Left renal pelvis (tissue), 4 donors: Measurements from ENCODE around the gene TLR2. TPM values are rescaled to one million over a fixed set of nuclear protein-coding genes. Genes with fewer than 3 reads are reported as not detected.
A peak's percentile ranks its signal among the peaks of the same experiment; 100 is the strongest.

Experiments used
- DNase-seq, 4 donors: peaks; one replicate each; pipeline ENCODE4 v3.0.0-alpha.2; 2013; ENCODE audit warnings: low read depth in 4 of 4, low spot score in 3 of 4
- polyA plus RNA-seq, 4 donors: library from polyadenylated mRNA; unstranded; fragments of 120-200 nt; gene quantifications; one replicate each; pipeline ENCODE4 v1.2.1, GENCODE V29; 2013; ENCODE audit not compliant: insufficient read length in 4 of 4

Gene TLR2, protein sequence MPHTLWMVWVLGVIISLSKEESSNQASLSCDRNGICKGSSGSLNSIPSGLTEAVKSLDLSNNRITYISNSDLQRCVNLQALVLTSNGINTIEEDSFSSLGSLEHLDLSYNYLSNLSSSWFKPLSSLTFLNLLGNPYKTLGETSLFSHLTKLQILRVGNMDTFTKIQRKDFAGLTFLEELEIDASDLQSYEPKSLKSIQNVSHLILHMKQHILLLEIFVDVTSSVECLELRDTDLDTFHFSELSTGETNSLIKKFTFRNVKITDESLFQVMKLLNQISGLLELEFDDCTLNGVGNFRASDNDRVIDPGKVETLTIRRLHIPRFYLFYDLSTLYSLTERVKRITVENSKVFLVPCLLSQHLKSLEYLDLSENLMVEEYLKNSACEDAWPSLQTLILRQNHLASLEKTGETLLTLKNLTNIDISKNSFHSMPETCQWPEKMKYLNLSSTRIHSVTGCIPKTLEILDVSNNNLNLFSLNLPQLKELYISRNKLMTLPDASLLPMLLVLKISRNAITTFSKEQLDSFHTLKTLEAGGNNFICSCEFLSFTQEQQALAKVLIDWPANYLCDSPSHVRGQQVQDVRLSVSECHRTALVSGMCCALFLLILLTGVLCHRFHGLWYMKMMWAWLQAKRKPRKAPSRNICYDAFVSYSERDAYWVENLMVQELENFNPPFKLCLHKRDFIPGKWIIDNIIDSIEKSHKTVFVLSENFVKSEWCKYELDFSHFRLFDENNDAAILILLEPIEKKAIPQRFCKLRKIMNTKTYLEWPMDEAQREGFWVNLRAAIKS
- polyA plus RNA-seq = 1 to 10 TPM; 5.5 to 7.9 (median 6.5) TPM

DNA sequence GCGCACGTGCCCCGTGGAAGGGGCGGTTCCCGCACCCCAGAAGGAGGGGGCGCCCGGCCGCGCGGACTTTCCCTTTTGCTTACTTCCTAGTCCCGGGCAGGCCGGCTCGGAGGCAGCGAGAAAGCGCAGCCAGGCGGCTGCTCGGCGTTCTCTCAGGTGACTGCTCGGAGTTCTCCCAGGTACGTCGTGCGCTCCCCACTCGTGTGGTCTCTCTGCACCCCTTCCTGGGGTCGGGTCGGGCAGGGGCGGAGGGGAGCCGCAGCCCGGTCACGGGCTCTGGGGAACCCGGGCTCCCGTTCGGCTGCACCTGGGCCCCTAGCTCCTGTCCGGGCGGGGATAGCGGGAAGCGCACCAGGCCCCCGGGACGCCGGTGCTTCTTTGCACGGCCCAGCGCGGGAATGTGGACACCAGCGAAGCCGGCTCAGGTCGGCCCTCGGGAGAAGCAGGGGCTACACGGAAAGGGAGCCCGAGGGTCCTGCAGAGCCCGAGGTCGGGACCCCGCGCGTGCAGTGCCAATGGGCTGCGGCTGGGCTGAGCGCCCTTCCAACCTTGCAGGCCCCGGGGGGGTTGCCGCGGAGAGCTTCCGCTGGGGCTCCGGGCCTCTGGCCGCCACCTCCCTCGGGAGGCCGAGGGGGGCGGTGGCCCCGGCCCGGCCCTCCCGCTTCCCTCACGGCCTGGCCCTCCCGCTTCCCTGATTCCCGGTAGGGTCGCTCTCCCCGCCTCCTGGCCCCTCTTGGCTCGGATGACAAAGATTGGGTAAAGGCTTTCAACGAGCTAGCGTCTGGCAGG lies at the start of gene TLR2:
TSS of gene TLR2 (plus strand) at position 99 of the 789 bp plus-strand sequence. CDS start 18,628 bp downstream, outside the sequence.
- DNase-seq = peak in 1 of 4 donors; percentile 29

DNA sequence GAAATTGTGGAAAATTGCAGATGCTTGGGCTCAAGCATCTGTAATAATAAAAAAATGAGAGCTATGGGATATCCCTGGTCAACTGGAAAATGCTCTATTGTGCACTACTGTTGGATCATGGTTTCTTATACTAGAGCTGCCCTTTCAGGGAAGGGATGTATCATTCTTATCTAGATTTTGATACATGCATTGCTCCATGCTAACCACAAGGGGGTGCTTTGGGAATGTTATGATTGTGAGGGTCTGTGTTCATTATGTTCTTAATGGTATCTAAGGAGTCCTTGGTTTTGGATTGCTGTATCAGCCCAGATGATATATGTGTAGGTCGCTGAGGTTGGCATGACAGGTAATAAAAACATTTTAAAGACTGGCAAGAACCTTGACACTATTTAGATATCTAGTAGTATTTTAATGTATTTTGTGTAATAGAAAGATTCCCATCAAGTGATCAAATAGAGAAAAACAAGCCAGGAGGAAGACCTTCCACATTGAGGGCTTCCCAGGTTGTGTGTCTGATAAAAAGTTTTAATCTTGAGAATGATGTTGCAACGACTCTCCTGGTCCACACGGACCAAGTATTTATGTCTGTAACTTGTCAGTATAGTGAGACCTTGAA lies 49.2 kb upstream of the TLR2 start:
- DNase-seq = no peak

DNA sequence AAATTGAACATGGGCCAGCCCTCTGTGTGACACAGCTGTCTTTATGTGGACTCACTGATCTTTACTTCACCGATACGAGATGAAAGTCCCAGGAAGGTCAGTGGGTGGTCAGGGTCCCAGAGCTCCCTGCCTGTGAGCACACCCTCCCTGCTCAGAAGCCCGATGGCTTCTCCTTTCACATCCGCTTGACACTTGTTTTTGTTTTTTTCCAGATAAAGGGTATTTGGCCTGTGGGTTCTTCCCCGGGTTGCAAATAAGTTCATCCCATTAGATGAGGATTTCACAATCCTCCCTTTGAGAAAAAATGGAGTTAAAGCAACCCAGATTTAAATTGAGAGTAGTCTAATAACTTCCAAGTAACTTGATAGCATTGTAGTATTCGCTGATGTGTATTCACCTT lies 48.2 kb upstream of the TLR2 start:
- no peak for DNase-seq

DNA sequence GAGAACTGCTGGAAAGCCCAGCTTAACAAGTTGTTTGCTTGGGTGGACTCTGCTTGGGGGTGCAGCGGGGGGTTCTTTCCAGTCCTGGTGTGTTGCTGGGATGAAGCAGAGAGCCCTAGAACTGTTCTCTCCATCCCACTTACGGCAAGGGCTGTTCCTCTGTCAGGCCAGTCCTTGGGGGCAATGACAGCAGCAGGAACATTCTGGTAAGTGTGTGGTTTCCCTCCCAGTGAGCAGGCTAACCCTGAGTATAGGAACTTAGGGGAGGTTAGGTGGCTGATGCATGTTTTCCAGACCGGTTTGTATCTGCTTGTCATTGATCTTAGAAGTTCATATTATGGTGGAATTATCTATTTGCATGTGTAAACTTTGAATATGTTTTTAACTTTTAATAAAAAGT lies 46.9 kb upstream of the TLR2 start:
- no peak for DNase-seq

DNA sequence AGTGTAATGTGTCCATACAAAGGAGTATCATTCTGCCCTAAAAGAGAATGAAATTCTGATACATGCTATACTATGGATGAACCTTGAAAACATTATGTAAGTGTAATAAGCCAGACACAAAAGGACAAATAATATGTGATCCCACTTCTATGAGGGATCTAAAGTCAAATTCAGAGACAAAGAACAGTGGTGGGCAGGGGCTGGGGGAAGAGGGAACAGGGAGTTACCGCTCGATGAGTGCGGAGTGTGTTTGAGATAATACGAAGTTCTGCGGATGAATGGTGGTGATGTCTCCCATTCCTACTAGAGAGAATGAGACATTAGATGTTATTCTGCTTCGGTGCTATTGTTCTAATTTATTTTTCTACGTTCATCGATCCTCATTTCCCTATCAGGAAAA lies 46.1 kb upstream of the TLR2 start:
- no peak for DNase-seq

DNA sequence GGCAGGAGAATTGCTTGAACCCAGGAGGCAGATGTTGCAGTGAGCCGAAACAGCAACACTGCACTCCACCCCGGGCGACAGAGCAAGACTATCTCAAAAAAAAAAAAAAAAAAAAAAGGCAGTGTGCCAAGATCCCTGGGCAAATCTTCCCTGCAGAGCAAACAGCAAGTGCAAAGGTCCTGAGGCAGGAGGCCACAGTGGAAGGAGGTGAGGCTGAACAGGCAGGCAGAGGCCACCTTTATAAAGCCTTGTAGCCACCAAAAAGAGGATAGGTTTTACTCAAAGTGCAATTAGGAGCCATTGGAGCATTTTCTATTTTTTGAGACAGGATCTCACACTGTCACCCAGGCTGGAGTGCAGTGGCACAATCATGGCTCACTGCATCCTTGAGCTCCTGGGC lies 45.1 kb upstream of the TLR2 start:
- no peak for DNase-seq

DNA sequence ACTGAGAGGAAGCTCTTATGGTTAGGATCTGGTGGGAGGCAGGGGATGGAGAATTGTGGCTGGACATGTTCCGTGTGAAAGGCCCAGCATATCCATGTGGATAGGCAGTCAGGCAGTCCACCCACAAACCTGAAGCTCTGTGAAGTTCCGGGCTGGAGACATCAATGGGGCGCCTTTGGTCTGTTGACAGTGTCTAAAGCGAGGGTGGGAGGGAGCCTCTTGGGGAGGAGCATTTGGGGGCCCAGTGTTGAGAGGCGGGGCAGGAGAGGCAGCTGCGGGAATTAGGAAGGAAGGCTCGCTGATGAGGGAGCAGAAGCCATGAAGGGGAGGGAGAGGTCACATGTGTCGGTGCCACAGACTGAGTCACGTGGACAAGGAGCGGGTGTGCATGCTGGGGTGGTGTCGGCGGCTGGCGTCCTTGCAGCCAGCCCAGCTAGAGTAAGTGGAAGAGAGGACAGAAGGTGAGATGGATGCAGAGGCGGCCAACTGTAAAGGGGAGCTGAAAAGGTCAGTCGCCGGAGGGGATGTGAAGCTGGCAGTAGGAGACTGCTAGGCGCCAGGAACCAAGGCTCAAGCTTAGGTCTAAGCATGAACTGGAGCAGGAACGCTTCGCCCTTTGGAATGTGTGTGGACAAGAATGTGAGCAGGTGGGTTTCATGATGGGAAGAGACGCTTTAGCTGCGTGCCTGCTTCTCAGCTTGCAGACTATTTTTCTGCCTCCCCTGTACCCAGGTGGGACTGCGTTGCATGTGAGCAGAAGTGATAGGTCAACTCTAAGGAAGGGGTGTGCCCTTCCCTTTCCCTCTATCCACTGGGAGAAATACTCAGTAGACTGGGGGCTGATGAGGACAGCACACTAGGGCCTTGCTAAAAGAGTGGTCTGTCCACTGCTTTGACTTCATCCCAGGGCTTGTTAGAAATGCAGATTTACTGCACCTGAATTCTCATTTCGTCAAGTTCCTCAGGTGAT lies 44.0 kb upstream of the TLR2 start:
- DNase-seq = no peak

DNA sequence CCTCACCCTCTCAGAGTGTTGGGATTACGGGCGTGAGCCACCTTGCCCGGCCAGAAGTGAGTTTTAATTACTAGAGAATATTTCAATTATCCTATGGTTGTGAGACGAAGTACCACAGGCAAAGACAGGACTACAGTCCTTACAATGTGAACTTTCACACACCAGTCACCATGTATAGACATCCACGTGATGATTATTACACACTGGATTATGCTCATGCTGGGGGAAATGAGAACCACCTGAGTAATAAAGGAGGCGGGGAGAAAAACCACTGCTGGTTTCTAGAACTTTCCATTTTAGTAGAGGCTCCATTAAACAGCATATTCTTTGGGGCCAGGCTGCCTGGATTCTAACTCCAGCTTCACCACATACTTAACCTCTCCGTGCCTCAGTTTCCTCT lies 42.5 kb upstream of the TLR2 start:
- no peak for DNase-seq

DNA sequence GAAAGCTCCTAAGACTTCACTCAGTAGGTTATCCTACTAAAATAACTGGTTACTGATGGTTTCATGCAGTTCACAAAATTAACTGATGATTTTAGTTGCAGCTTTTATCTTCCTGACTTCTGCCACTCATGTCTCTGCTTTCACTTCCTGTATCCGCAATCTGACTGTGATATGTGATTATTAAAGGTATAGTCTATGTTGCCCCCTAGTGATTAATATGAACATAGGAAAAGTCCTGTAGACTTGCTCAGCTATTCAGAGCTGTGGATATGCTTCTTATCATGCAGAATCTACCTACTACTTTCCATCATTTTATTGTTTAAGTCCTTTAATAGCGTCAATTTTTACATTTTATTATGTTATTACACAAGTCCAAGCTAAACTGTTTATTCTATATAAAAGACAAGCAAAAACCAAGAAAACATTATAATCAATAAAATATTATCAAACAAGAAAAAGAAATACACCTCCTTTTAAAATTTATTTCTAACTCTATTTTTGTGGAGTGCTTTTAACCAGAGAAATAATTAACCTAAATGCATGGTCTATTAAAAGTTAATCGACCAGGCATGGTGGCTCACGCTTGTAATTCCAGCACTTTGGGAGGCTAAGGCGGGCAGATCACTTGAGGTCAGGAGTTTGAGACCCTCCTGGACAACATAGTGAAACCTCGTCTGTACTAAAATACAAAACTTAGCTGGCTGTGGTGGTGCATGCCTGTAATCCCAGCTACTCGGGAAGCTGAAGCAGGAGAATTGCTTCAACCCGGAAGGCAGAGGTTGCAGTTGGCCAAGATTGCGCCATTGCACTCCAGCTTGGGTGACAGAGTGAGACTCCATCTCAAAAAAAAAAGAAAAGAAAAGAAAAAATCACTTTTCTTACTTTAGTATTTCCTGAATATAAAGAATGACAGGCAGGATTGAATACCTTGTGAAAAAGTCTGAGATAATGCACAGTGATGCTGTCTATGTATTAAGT lies 40.4 kb upstream of the TLR2 start:
- DNase-seq = no peak

DNA sequence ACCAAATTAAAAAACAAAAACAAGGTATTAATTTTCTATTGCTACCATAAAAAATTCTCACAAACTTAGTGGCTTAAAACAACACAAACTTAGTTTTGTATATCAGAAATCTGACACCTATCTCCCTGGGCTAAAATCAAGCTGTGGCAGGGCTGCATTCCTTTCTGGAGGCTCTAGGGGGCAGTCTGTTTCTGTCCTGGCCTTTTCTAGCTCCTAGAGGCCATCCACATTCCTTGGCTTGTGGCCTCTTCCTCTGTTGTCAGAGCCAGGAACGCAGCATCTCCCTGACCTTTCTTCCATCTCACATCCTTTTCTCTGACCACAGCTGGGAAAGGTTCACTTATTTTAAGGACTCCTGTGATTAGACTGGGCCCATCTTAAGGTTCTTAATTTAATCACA lies 38.9 kb upstream of the TLR2 start:
- no peak for DNase-seq

DNA sequence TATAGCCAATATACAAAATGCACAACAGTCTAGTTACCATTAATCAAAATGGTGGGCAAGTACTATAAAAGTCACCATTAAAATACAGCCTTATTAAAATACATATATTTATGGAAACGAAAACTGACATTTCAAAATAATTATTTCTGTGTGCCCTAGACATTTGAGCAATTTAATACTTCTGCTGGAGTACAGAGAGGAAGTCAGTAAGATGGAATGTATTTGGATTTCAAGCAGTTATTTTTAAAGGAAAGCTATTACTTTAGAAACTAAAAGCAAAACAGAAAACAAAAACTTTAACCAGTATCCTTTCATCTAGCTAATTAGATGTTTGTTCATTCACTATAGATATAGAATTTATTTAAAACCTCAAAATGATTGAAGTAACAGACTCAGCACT lies 37.8 kb upstream of the TLR2 start:
- no peak for DNase-seq

DNA sequence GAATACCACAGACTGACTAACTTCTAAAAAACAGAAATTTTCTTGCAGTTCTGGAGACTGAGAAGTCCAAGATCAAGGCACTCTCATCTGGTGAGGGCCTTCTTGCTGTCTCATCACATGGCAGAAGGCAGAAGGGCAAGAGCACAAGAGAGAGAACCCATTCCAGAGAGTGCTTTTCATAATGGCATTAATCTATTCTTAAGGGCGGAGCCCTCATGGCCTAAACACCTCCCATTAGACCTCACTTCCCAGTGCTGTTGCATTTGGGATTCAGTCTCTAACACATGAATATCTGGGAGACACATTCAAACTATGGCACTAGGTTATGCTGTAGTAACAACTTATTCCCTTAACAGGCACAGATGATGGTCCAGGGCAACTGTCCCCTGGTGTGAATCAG lies 37.1 kb upstream of the TLR2 start:
- DNase-seq = no peak

DNA sequence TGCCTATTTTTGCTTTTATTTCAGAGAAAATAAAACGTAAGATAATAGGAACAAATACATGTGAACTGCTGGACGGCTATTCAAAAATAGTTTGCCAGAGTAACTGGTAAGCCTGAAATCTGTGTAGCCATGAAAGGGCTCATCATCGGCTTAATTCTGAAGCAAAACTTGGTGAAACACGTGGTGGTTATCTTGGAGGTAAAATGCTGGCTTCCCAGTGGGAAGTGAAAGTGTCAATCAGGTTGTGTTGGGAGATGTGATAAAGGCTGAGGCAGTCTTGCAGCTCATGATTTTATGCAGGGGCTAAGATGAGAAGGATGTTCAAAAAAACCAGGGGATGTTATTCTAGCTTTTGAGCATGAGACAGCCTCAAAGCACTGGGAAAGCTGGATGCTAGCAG lies 36.1 kb upstream of the TLR2 start:
- DNase-seq = no peak

DNA sequence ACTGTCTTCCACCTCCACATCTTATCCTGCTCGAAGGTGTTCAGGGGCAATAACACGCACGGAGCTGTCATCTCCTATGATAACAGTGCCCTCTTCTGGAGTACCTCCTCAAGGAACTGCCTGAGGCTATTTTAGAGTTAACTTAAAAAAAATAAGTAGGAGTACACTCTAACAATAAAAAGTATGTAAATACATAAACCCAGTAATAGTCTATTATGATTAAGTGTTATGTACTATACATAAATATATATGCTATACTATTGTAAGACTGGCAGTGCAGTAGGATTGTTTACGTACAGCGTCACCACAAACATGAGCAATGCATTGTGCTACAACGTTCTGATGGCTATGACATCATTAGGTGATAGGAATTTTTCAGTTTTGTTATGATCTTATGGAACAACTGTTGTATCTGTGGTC lies 34.5 kb upstream of the TLR2 start:
- no peak for DNase-seq

DNA sequence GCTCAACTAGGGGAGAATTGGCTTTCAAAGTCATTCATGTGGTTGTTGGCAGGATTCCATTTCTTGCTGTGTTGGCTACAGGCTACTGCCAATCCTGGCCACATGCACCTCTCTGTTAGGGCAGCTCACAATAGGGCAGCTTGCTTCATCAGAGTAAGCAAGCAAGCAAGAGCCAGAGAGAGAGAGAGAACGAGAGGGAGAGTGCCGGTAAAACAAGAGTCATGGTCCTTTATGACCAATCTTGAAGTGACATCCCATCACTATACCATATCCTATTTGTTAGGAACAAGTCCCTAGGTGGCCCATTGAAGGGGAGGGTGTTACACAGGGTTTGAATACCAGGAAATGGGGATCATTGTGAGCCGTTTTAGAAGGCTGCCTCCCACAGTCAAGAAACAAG lies 33.0 kb upstream of the TLR2 start:
- DNase-seq = no peak

DNA sequence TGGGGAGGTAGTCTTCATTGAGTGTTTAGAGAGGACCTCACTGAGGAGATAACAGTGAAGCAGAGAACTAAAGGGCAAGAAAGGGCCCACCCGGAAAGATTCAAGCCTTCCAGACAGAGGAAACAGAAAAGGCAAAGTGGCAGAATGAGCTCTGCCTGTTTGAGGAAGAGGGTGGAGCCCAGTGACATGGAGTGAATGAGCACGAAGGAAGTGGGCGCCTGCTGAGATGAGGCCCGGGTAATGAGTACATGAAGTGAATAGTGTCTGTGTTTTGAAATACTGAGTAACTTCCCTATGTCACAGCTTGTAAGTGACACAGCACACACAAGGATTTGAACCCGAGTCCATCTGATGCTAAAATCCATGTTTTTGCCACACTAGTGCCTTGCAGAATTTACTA lies 32.5 kb upstream of the TLR2 start:
- no peak for DNase-seq

DNA sequence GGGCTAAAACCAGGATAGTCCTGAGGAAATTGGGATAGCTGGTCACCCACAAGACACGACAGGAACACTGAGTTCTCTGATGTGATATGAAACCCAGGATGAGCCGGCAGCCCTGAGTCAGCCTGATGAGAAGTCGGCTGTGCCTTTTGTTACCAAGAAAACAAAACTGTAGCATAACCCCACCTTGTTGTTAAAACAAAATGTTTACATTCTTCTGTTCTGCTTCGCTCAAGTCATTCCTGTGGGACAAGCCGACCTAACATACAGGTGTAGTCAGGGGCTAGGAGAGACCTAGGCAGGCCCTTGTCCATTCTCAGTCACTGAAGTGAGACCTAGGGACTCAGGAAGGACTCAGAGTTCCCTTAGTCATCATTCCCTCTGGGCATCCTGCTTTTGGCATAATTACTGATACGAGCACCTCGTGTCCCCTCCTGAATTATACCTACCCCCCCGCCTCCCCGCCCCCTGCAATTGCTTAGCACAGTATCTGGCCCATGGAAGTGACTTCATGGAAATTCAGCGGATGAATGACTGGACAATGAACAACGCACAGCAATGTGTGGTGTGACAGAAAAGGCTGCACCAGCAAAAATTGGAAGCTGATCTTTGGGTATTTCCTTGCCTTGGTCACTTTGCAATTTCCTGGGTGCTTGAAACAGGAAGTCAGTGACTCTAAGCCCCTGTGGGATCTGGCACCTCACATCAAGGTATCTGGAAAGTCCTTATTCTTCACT lies 31.9 kb upstream of the TLR2 start:
- no peak for DNase-seq
